CD4-positive, alpha-beta T cell treated with Interleukin-6 at 100 ng/mL for 8 hours (primary cell): ENCODE measurements around the gene PLXNB1.
"Not testable (repeated sequence)": the region's sequence is repeated elsewhere in the genome, so short reads cannot be mapped to it uniquely, and the experiment has no call there.

Source experiments
- DNase-seq: peaks from one replicate; pipeline ENCODE4 v3.0.0-alpha.2; 2020; ENCODE audit warnings: mixed read lengths, low spot score

Gene PLXNB1

GRCh38 chr3:48429960-48430707 is at the start of gene PLXNB1:
TSS of gene PLXNB1 (minus strand) at chr3:48430086. CDS start at chr3:48424611, 5,475 bp downstream.
- no peak for DNase-seq

GRCh38 chr3:48478626-48479555 is 49.0 kb upstream of the PLXNB1 start:
- DNase-seq, result peak; percentile 68

- no peak for DNase-seq
These were observed 48.2 kb upstream of the PLXNB1 start for GRCh38 chr3:48477959-48478520.

GRCh38 chr3:48476426-48477053 is 46.7 kb upstream of the PLXNB1 start:
- no peak for DNase-seq

GRCh38 chr3:48475188-48475587 is 45.3 kb upstream of the PLXNB1 start:
- no peak for DNase-seq

GRCh38 chr3:48474619-48475018 is 44.7 kb upstream of the PLXNB1 start:
- no peak for DNase-seq

- not testable (repeated sequence) for DNase-seq
These were observed 44.1 kb upstream of the PLXNB1 start for GRCh38 chr3:48474031-48474430.

GRCh38 chr3:48473617-48473952 is 43.7 kb upstream of the PLXNB1 start:
- DNase-seq, result no peak

- DNase-seq, result peak; percentile 95
These were observed 43.2 kb upstream of the PLXNB1 start for GRCh38 chr3:48472923-48473616.

GRCh38 chr3:48472673-48472922 is 42.7 kb upstream of the PLXNB1 start:
- DNase-seq, result no peak

GRCh38 chr3:48470286-48470685 is 40.4 kb upstream of the PLXNB1 start:
- DNase-seq, result no peak

- DNase-seq, result no peak
These were observed 39.4 kb upstream of the PLXNB1 start for GRCh38 chr3:48469046-48469915.

GRCh38 chr3:48468329-48468731 is 38.4 kb upstream of the PLXNB1 start:
- no peak for DNase-seq

- no peak for DNase-seq
These were observed 37.8 kb upstream of the PLXNB1 start for GRCh38 chr3:48467473-48468267.

GRCh38 chr3:48467110-48467454 is 37.2 kb upstream of the PLXNB1 start:
- no peak for DNase-seq

GRCh38 chr3:48466386-48467109 is 36.7 kb upstream of the PLXNB1 start:
- peak; percentile 26 for DNase-seq

GRCh38 chr3:48465531-48466378 is 35.9 kb upstream of the PLXNB1 start:
- DNase-seq, result peak; percentile 80

GRCh38 chr3:48465237-48465530 is 35.3 kb upstream of the PLXNB1 start:
- DNase-seq, result no peak

GRCh38 chr3:48464713-48465221 is 34.9 kb upstream of the PLXNB1 start:
- DNase-seq, result no peak
